HG02938 (cell line): Measurements from ENCODE around the gene RGL2.

Source experiments
- ATAC-seq: cut with Tn5 transposase; IDR thresholded peaks from one replicate; pipeline ENCODE4 v1.9.1; 2021; ENCODE audit warnings: mild to moderate bottlenecking, moderate library complexity; ENCODE audit not compliant: unreplicated experiment

RGL2 gene

GRCh38 chr6:33248932-33249731 is 49.6 kb downstream of the RGL2 start:
- ATAC-seq = peak; percentile 92

DNA sequence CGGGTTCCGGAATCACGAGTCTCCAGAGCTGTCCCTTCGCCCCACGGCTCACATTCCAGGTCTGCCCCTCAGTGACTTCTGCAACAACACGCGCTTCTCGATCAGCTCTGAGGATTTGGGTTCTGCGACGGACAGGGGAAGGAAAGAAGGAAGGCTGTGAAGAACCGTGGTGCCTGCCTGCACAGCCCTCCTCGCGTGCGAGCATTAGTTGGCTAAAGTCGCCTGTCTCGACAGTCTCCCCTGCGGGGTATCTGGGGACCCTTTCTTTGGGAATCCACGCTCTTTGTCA is 50.2 kb downstream of the RGL2 start:
- ATAC-seq = peak; percentile 1

DNA sequence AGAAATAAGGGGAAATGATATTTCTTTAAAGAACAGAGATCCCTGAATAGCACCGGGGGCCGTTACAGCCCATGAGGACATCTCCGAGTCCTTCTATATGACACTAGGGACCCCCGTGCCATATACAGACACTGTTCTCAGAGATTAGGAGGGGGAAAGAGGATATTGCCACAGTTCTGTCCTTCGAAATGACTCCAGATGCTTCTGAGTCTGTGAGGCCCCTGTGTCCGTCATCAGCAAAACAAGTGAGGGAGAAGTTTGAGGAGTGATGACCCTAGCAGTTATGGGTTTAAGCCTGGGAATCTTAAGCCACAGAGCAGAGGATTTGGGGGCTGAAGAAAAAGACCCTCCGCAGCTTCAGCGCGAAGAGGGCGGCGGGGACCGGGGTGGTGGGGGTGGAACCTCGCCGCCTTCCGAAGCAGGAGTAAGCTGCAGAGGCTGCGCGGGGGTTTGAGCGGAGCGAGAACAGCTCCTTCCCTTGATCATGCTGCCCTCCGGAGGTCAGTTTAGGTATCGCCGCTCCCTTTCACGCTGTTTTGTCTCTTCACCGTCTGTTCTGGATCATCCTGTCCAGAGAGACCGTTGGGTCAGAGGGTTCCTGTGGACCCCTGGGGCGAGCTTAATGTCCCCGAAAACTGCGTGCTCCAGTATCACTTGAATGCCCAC is 50.6 kb downstream of the RGL2 start:
- peak; percentile 38 for ATAC-seq

- no peak for ATAC-seq
Measured at GRCh38 chr6:33243476-33243875, 55.3 kb downstream of the RGL2 start.

DNA sequence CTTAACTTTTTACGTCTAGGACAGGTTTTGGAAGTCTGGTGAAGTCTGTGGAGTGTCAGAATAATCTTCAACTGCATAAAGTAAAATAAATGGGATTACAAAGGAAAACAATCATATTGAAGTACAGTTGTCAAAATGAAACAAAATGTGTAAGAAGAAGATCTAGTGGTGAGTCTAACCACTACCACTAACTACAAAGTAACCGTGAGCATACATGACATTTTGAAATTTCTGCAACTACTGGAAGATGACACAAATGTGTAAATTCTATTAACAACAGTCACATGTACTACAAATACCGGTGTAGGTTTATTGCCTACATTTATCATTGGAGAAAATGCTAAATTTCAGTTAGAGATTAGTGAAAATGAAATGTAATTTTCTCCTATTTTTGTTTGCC is 56.8 kb downstream of the RGL2 start:
- no peak for ATAC-seq
